Liver (tissue), 9 donors: ENCODE measurements around the gene NFYC. TPM values are rescaled to one million over a fixed set of nuclear protein-coding genes. Genes with fewer than 3 reads are reported as not detected.

Experiments
- DNase-seq: peaks from one replicate; pipeline ENCODE4 v3.0.0-alpha.2; 2017; ENCODE audit warnings: low spot score
- H3K27ac ChIP-seq, 2 donors: one replicate each; pipeline ENCODE4 v1.7.0; 2013; ENCODE audit warnings: inconsistent platforms in 2 of 2, low read length in 2 of 2, control low read depth in 1 of 2, low read depth in 1 of 2, mild to moderate bottlenecking in 1 of 2
- H3K27me3 ChIP-seq, 4 donors: one replicate each; pipeline versions ENCODE4 v1.6.1 to v1.7.0; 2013; ENCODE audit warnings: low read length in 3 of 4, inconsistent platforms in 1 of 4, mild to moderate bottlenecking in 1 of 4, moderate library complexity in 1 of 4; ENCODE audit not compliant: control insufficient read depth in 4 of 4, insufficient read depth in 4 of 4
- H3K36me3 ChIP-seq, 4 donors: one replicate each; pipeline versions ENCODE4 v1.6.1 to v1.7.0; 2013; ENCODE audit warnings: low read length in 3 of 4, mild to moderate bottlenecking in 3 of 4, low read depth in 1 of 4, moderate library complexity in 1 of 4; ENCODE audit not compliant: control insufficient read depth in 4 of 4, insufficient read depth in 3 of 4
- H3K4me1 ChIP-seq, 4 donors: one replicate each; pipeline versions ENCODE4 v1.6.1 to v1.7.0; 2013; ENCODE audit warnings: low read length in 3 of 4, mild to moderate bottlenecking in 3 of 4, moderate library complexity in 1 of 4; ENCODE audit not compliant: control insufficient read depth in 4 of 4, insufficient read depth in 4 of 4
- H3K4me3 ChIP-seq, 3 donors: one replicate each; pipeline versions ENCODE4 v1.6.1 to v1.7.0; 2013; ENCODE audit warnings: low read length in 3 of 3, control low read depth in 1 of 3, low read depth in 1 of 3, mild to moderate bottlenecking in 1 of 3
- H3K9ac ChIP-seq, 2 donors: one replicate each; pipeline ENCODE4 v1.7.0; 2013; ENCODE audit warnings: low read length in 2 of 2, mild to moderate bottlenecking in 2 of 2, moderate library complexity in 2 of 2, control low read depth in 1 of 2, low read depth in 1 of 2
- H3K9me3 ChIP-seq, 4 donors: one replicate each; pipeline versions ENCODE4 v1.6.1 to v1.7.0; 2013; ENCODE audit warnings: low read length in 3 of 4; ENCODE audit not compliant: control insufficient read depth in 4 of 4
- ATF3 ChIP-seq: IDR thresholded peaks from 2 replicates; pipeline ENCODE4 v1.6.1; 2016; ENCODE audit warnings: antibody characterized with exemption
- EGR1 ChIP-seq, 2 donors: IDR thresholded peaks; 2 replicates each; pipeline ENCODE4 v1.6.1; 2016 to 2018; ENCODE audit warnings: antibody characterized with exemption in 2 of 2, low read depth in 2 of 2
- FOXA1 ChIP-seq: IDR thresholded peaks from 2 replicates; pipeline ENCODE4 v1.6.1; 2016; ENCODE audit warnings: antibody characterized with exemption
- FOXA2 ChIP-seq: IDR thresholded peaks from 2 replicates; pipeline ENCODE4 v1.6.1; 2016; ENCODE audit warnings: antibody characterized with exemption
- GABPA ChIP-seq, 2 donors: IDR thresholded peaks in 1 of 2; conservative IDR thresholded peaks in 1 of 2; 2 replicates each; pipeline ENCODE4 v1.6.1; 2016; ENCODE audit warnings: antibody characterized with exemption in 2 of 2, mild to moderate bottlenecking in 1 of 2, moderate library complexity in 1 of 2
- HNF4A ChIP-seq, 2 donors: conservative IDR thresholded peaks; 2 replicates each; pipeline ENCODE4 v1.6.1; 2016; ENCODE audit warnings: antibody characterized with exemption in 2 of 2, mild to moderate bottlenecking in 2 of 2
- JUND ChIP-seq, 2 donors: IDR thresholded peaks; 2 replicates each; pipeline ENCODE4 v1.6.1; 2016; ENCODE audit warnings: antibody characterized with exemption in 2 of 2
- RAD21 ChIP-seq, 2 donors: IDR thresholded peaks; 2 replicates each; pipeline ENCODE4 v1.6.1; 2016; ENCODE audit warnings: antibody characterized with exemption in 2 of 2, mild to moderate bottlenecking in 2 of 2
- REST ChIP-seq: IDR thresholded peaks from 2 replicates; pipeline ENCODE4 v1.6.1; 2016; ENCODE audit warnings: antibody characterized with exemption, mild to moderate bottlenecking
- SP1 ChIP-seq: IDR thresholded peaks from 2 replicates; pipeline ENCODE4 v1.6.1; 2018; ENCODE audit warnings: antibody characterized with exemption, mild to moderate bottlenecking
- TAF1 ChIP-seq: conservative IDR thresholded peaks from 2 replicates; pipeline ENCODE4 v1.6.1; 2016; ENCODE audit warnings: antibody characterized with exemption, mild to moderate bottlenecking
- YY1 ChIP-seq: IDR thresholded peaks from 2 replicates; pipeline ENCODE4 v1.6.1; 2016; ENCODE audit warnings: antibody characterized with exemption, mild to moderate bottlenecking
- WGBS: extraction: QIAGEN DNeasy Blood & Tissue Kit; methylation state at CpG from one replicate; pipeline ENCODE4 v1.1.7; 2013; 5-methylcytosine and 5-hydroxymethylcytosine counted together
- polyA plus RNA-seq, 2 donors: library from polyadenylated mRNA; stranded (reverse) in 1 of 2; unstranded in 1 of 2; fragments of 200-250 nt in 1 of 2; fragments of >200 nt in 1 of 2; fragmentation: Nextera tagmentation in 1 of 2; extraction: Ambion mirVana in 1 of 2; gene quantifications; one replicate each; pipeline versions ENCODE4 v1.2.1 to v1.2.3, GENCODE V29; 2013 to 2015
- total RNA-seq, 2 donors: library from RNA; depleted of rRNA; stranded (reverse); fragments of >200 nt; gene quantifications; one replicate each; pipeline ENCODE4 v1.2.3, GENCODE V29; 2014
- TF ChIP-seq, protein P1 (sequence below): IDR thresholded peaks from 2 replicates; pipeline ENCODE4 v1.6.1; 2016; ENCODE audit warnings: antibody characterized with exemption
- TF ChIP-seq, protein P2 (sequence below): IDR thresholded peaks from 2 replicates; pipeline ENCODE4 v1.6.1; 2016; ENCODE audit warnings: antibody characterized with exemption
- donor health status: healthy.
- donor health status: healthy.
- donor health status: healthy.
- donor health status: healthy.
- donor health status: healthy.

NFYC gene
- total and polyA plus RNA-seq, 4 donors = 18.3 to 28.1 (median 26.8) TPM

- H3K4me1 ChIP-seq = peaks cover 4 to 40% (median 20%) of the 10 kb centered on the region in 4 donors
- no peak overlapping the region for H3K27ac ChIP-seq
- H3K9me3 ChIP-seq = no peaks in the 10 kb centered on the region
- no peak for TF ChIP-seq JUND (IDR thresholded peaks at IDR 0.05)
- TF ChIP-seq REST = no peak
- no peak for TF ChIP-seq FOXA2
- no peak for TF ChIP-seq HNF4A (conservative IDR thresholded peaks at IDR 0.05)
- TF ChIP-seq GABPA (IDR thresholded peaks at IDR 0.05 in 1 of 2, conservative IDR thresholded peaks at IDR 0.05 in 1 of 2) = no peak
- no peak for TF ChIP-seq FOXA1
- TF ChIP-seq SP1 = no peak
- TF ChIP-seq TAF1 = no peak
- no peak for TF ChIP-seq EGR1 (IDR thresholded peaks at IDR 0.05; ENCODE audit: low read depth in 2 of 2)
- 84% methylated on average over 8 of the region's 8 CpGs for WGBS
- no peaks in the 10 kb centered on the region for H3K27me3 ChIP-seq
- peaks cover 0 to 4% (median 2%) of the 10 kb centered on the region in 4 donors for H3K36me3 ChIP-seq
- no peak for DNase-seq
- no peak overlapping the region for H3K9ac ChIP-seq
- H3K4me3 ChIP-seq = no peak overlapping the region
These were observed 43.6 kb downstream of the NFYC start for GRCh38 chr1:40734882-40735628.

GRCh38 chr1:40736085-40736531 lies 44.6 kb downstream of the NFYC start:
- Histone ChIP-seq H3K4me3 (no peak overlapping the region), H3K27ac (peak overlapping the region in 1 of 2 donors; percentile 15)

More at GRCh38 chr1:40736085-40736531, 44.6 kb downstream of the NFYC start:
- H3K36me3 ChIP-seq = peaks cover 0 to 4% (median 2%) of the 10 kb centered on the region in 4 donors
- no peak overlapping the region for H3K9ac ChIP-seq
- no peak for DNase-seq
- peaks cover 5 to 41% (median 23%) of the 10 kb centered on the region in 4 donors for H3K4me1 ChIP-seq
- H3K27me3 ChIP-seq = no peaks in the 10 kb centered on the region
- TF ChIP-seq SP1 (no peak), GABPA (IDR thresholded peaks at IDR 0.05 in 1 of 2, conservative IDR thresholded peaks at IDR 0.05 in 1 of 2) (no peak), HNF4A (conservative IDR thresholded peaks at IDR 0.05) (no peak), TAF1 (no peak), YY1 (no peak), FOXA1 (no peak), ATF3 (no peak), RAD21 (IDR thresholded peaks at IDR 0.05) (no peak), FOXA2 (no peak), JUND (IDR thresholded peaks at IDR 0.05) (no peak)
- TF ChIP-seq, protein P1, sequence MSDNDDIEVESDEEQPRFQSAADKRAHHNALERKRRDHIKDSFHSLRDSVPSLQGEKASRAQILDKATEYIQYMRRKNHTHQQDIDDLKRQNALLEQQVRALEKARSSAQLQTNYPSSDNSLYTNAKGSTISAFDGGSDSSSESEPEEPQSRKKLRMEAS = no peak
- TF ChIP-seq, protein P2, sequence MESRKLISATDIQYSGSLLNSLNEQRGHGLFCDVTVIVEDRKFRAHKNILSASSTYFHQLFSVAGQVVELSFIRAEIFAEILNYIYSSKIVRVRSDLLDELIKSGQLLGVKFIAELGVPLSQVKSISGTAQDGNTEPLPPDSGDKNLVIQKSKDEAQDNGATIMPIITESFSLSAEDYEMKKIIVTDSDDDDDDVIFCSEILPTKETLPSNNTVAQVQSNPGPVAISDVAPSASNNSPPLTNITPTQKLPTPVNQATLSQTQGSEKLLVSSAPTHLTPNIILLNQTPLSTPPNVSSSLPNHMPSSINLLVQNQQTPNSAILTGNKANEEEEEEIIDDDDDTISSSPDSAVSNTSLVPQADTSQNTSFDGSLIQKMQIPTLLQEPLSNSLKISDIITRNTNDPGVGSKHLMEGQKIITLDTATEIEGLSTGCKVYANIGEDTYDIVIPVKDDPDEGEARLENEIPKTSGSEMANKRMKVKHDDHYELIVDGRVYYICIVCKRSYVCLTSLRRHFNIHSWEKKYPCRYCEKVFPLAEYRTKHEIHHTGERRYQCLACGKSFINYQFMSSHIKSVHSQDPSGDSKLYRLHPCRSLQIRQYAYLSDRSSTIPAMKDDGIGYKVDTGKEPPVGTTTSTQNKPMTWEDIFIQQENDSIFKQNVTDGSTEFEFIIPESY = no peak
- H3K9me3 ChIP-seq = no peaks in the 10 kb centered on the region
